ENCODE data around the gene PET100.

The PET100 gene

DNA sequence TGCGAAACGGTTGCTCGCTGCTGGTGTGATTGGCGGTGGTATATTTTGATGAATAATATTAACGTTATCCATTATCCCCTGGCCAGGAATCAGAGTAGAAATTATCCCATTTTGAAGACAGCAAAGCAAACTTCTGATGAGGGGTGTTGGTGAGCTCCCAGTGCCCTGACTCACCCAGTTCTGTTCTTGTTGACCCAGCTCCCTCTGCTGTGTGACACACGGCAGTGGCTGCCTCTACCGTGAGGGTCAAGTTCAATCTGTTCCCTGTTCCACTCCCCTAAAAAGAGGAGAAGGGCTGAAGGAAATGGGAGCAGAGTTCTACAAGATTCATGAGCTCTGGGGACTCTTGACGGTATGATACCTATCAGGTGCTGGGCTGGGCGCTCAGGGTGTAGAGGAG is 31.9 kb upstream of the PET100 start:
- TF ChIP-seq CTCF (IDR thresholded peaks at IDR 0.05; ENCODE audit: low read depth, low read length, missing control alignments), result no peak
- no peak overlapping the region for H3K4me3 ChIP-seq (ENCODE audit: low read depth, low read length)
- in situ Hi-C loops (cut with HindIII; ENCODE audit: low sequenced_read_pairs), result loop anchor here (25.0 kb wide), 1 partner anchor 190 kb away; no protein-coding TSS in a partner anchor
- no peak for DNase-seq (ENCODE audit: low read depth)

DNA sequence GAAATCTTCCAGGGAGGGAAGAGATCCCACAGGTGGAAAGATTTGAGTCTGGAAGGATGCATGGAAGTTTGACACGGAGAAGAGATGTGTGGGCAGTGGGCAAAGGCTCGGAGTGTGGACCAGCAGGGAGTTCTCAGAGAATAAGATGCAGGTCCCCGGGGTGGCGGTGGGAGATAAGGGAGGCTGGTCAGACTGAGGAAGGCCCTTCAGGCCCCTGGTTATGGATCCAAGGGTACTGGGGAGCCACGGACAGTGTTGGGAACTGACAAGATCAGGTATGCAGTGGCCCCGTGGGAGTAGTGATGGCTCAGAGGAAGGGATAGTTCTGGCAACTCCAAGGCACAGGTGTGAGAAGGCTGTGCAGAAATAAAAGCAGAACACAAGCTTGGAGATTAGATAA is 31.4 kb upstream of the PET100 start:
- no peak for TF ChIP-seq CTCF (IDR thresholded peaks at IDR 0.05; ENCODE audit: low read depth, low read length, missing control alignments)
- in situ Hi-C loops (cut with HindIII; ENCODE audit: low sequenced_read_pairs), result loop anchor here (25.0 kb wide), 1 partner anchor 189 kb away; no protein-coding TSS in a partner anchor
- DNase-seq (ENCODE audit: low read depth), result no peak
- no peak overlapping the region for H3K4me3 ChIP-seq (ENCODE audit: low read depth, low read length)

DNA sequence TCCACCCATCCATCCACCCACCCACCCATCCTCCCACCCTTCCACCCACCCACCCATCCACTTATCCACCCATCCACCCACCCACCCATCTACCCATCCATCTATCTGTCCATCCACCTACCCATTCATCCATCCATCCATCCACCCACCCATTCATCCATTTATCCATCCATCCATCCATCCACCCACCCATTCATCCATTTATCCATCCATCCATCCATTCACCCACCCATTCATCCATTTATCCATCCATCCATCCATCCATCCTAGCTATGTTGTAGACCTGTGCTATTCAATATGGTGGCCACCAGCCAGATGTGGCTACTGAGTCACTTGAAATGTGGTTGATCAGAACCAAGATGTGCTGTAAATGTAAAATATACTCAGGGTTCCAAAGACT is 28.9 kb upstream of the PET100 start:
- H3K4me3 ChIP-seq (ENCODE audit: low read depth, low read length), result no peak overlapping the region
- no peak for DNase-seq (ENCODE audit: low read depth)
- in situ Hi-C loops (cut with HindIII; ENCODE audit: low sequenced_read_pairs), result no loop called here
- TF ChIP-seq CTCF (IDR thresholded peaks at IDR 0.05; ENCODE audit: low read depth, low read length, missing control alignments), result no peak

- DNase-seq (ENCODE audit: low read depth), result no peak
- no peak overlapping the region for H3K4me3 ChIP-seq (ENCODE audit: low read depth, low read length)
- TF ChIP-seq CTCF (IDR thresholded peaks at IDR 0.05; ENCODE audit: low read depth, low read length, missing control alignments), result no peak
- in situ Hi-C loops (cut with HindIII; ENCODE audit: low sequenced_read_pairs), result no loop called here
These were observed 27.2 kb upstream of the PET100 start for GRCh38 chr19:7602240-7602934.

GRCh38 chr19:7602935-7603497 is 26.6 kb upstream of the PET100 start:
- DNase-seq (ENCODE audit: low read depth), result no peak
- in situ Hi-C loops (cut with HindIII; ENCODE audit: low sequenced_read_pairs), result no loop called here
- TF ChIP-seq CTCF (IDR thresholded peaks at IDR 0.05; ENCODE audit: low read depth, low read length, missing control alignments), result no peak
- H3K4me3 ChIP-seq (ENCODE audit: low read depth, low read length), result no peak overlapping the region

GRCh38 chr19:7603919-7604318 is 25.7 kb upstream of the PET100 start:
- in situ Hi-C loops (cut with HindIII; ENCODE audit: low sequenced_read_pairs), result no loop called here
- no peak overlapping the region for H3K4me3 ChIP-seq (ENCODE audit: low read depth, low read length)
- no peak for DNase-seq (ENCODE audit: low read depth)
- TF ChIP-seq CTCF (IDR thresholded peaks at IDR 0.05; ENCODE audit: low read depth, low read length, missing control alignments), result no peak
